ENCODE measurements around the gene DAD1.

- TF ChIP-seq CTCF (IDR thresholded peaks at IDR 0.05) = no peak
- TF ChIP-seq ZFX (IDR thresholded peaks at IDR 0.05; ENCODE audit: borderline replicate concordance) = no peak
Measured at GRCh38 chr14:22540293-22540692, 48.7 kb downstream of the DAD1 start.

Measured in 22Rv1 (cell line).